Measurements from ENCODE around the gene RP9.

GRCh38 chr7:33048704-33049103 is 60.5 kb downstream of the RP9 start:
- TF ChIP-seq CTCF (IDR thresholded peaks at IDR 0.05) (no peak), EZH2 (IDR thresholded peaks at IDR 0.05) (no peak), EZH2phosphoT487 (IDR thresholded peaks at IDR 0.05) (no peak)
